Activated naive CD4-positive, alpha-beta T cell treated with anti-CD3 and anti-CD28 coated beads, Interleukin-2, amount 50 U/mL, for 24 hours (primary cell): Measurements from ENCODE around the gene GIPC2.
"Not testable (repeated sequence)": the region's sequence is repeated elsewhere in the genome, so short reads cannot be mapped to it uniquely, and the experiment has no call there.

Experiments
- H3K27ac Mint-ChIP-seq: one replicate; pipeline ENCODE4 v1.8.0; 2021; ENCODE audit warnings: mild to moderate bottlenecking, mixed read lengths
- H3K27me3 Mint-ChIP-seq: one replicate; pipeline ENCODE4 v1.8.0; 2021; ENCODE audit warnings: mixed read lengths
- H3K36me3 Mint-ChIP-seq: one replicate; pipeline ENCODE4 v1.8.0; 2021; ENCODE audit warnings: mixed read lengths
- H3K4me1 Mint-ChIP-seq: one replicate; pipeline ENCODE4 v1.8.0; 2021; ENCODE audit warnings: mixed read lengths
- H3K4me3 Mint-ChIP-seq: one replicate; pipeline ENCODE4 v1.8.0; 2021; ENCODE audit warnings: mild to moderate bottlenecking, mixed read lengths
- H3K9me3 Mint-ChIP-seq: one replicate; pipeline ENCODE4 v1.8.0; 2021; ENCODE audit warnings: mixed read lengths

The GIPC2 gene, protein sequence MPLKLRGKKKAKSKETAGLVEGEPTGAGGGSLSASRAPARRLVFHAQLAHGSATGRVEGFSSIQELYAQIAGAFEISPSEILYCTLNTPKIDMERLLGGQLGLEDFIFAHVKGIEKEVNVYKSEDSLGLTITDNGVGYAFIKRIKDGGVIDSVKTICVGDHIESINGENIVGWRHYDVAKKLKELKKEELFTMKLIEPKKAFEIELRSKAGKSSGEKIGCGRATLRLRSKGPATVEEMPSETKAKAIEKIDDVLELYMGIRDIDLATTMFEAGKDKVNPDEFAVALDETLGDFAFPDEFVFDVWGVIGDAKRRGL

GRCh38 chr1:78045926-78046778 lies at the start of gene GIPC2:
TSS of gene GIPC2 (plus strand) at chr1:78045966. CDS start at chr1:78046095, 129 bp downstream.
- Mint-ChIP-seq H3K27ac (no peak within 1 kb of the TSS), H3K27me3 (peaks cover 35% of the 10 kb centered on the region), H3K9me3 (no peaks in the 10 kb centered on the region), H3K4me3 (peak within 1 kb of the TSS; percentile 74), H3K4me1 (peaks cover 23% of the 10 kb centered on the region), H3K36me3 (no peaks in the 10 kb centered on the region)

GRCh38 chr1:77996734-77997133 lies 49.0 kb upstream of the GIPC2 start:
- peaks cover 5% of the 10 kb centered on the region for H3K36me3 Mint-ChIP-seq
- no peak overlapping the region for H3K4me3 Mint-ChIP-seq
- H3K27ac Mint-ChIP-seq: no peak overlapping the region
- no peaks in the 10 kb centered on the region for H3K27me3 Mint-ChIP-seq
- no peaks in the 10 kb centered on the region for H3K9me3 Mint-ChIP-seq
- peaks cover 12% of the 10 kb centered on the region for H3K4me1 Mint-ChIP-seq

GRCh38 chr1:78000536-78000935 lies 45.2 kb upstream of the GIPC2 start:
- H3K4me3 Mint-ChIP-seq, H3K9me3 Mint-ChIP-seq, H3K36me3 Mint-ChIP-seq, H3K27me3 Mint-ChIP-seq: not testable (repeated sequence)
- peak overlapping the region; percentile 23 for H3K27ac Mint-ChIP-seq
- H3K4me1 Mint-ChIP-seq: peaks cover 28% of the 10 kb centered on the region

- Mint-ChIP-seq H3K4me1 (peaks cover 48% of the 10 kb centered on the region), H3K36me3 (no peaks in the 10 kb centered on the region), H3K9me3 (no peaks in the 10 kb centered on the region), H3K27me3 (no peaks in the 10 kb centered on the region), H3K4me3 (peak overlapping the region; percentile 59), H3K27ac (peak overlapping the region; percentile 53)
Observed at GRCh38 chr1:78003070-78003746, 42.6 kb upstream of the GIPC2 start.

GRCh38 chr1:78003882-78004718 lies 41.7 kb upstream of the GIPC2 start:
- Mint-ChIP-seq H3K4me1 (peaks cover 53% of the 10 kb centered on the region), H3K9me3 (no peaks in the 10 kb centered on the region), H3K27ac (peak overlapping the region; percentile 100), H3K27me3 (no peaks in the 10 kb centered on the region), H3K36me3 (no peaks in the 10 kb centered on the region), H3K4me3 (peak overlapping the region; percentile 94)

GRCh38 chr1:78004719-78005447 lies 40.9 kb upstream of the GIPC2 start, which contains the start of gene DNAJB4:
TSS of gene DNAJB4 (plus strand) at chr1:78004939. CDS start at chr1:78005111, 172 bp downstream.
- Mint-ChIP-seq H3K27ac (peak within 1 kb of the TSS; percentile 100), H3K36me3 (no peaks in the 10 kb centered on the region), H3K9me3 (no peaks in the 10 kb centered on the region), H3K4me3 (peak within 1 kb of the TSS; percentile 94), H3K27me3 (no peaks in the 10 kb centered on the region), H3K4me1 (peaks cover 52% of the 10 kb centered on the region)

DNA sequence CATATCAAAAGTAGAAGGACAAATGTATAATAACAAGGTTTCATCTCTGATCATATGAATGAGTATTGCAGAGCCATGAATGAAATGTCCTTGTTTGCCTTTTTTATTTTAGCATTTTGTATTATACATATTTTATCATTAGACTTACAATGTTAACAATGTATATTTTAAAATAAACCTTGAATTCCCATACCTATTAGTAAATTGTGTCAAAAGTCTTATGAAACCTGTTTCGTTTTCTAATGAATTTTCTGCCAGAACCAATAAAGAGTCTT lies 40.4 kb upstream of the GIPC2 start:
- Mint-ChIP-seq H3K27me3 (no peaks in the 10 kb centered on the region), H3K27ac (peak overlapping the region; percentile 100), H3K4me3 (peak overlapping the region; percentile 94), H3K9me3 (no peaks in the 10 kb centered on the region), H3K36me3 (no peaks in the 10 kb centered on the region), H3K4me1 (peaks cover 53% of the 10 kb centered on the region)

- Mint-ChIP-seq H3K4me3 (peak overlapping the region; percentile 94), H3K27ac (no peak overlapping the region), H3K4me1 (peaks cover 56% of the 10 kb centered on the region)
Observed at GRCh38 chr1:78005755-78006154, 40.0 kb upstream of the GIPC2 start.

GRCh38 chr1:78006521-78006920 lies 39.2 kb upstream of the GIPC2 start:
- Mint-ChIP-seq H3K9me3 (no peaks in the 10 kb centered on the region), H3K27me3 (no peaks in the 10 kb centered on the region), H3K27ac (no peak overlapping the region), H3K4me3 (peak overlapping the region; percentile 94), H3K36me3 (no peaks in the 10 kb centered on the region), H3K4me1 (peaks cover 60% of the 10 kb centered on the region)

More at GRCh38 chr1:78005755-78006154, 40.0 kb upstream of the GIPC2 start:
- no peaks in the 10 kb centered on the region for H3K27me3 Mint-ChIP-seq
- no peaks in the 10 kb centered on the region for H3K9me3 Mint-ChIP-seq
- no peaks in the 10 kb centered on the region for H3K36me3 Mint-ChIP-seq

GRCh38 chr1:78007677-78008341 lies 38.0 kb upstream of the GIPC2 start:
- no peak overlapping the region for H3K27ac Mint-ChIP-seq
- peaks cover 53% of the 10 kb centered on the region for H3K4me1 Mint-ChIP-seq
- H3K4me3 Mint-ChIP-seq: peak overlapping the region; percentile 44
- no peaks in the 10 kb centered on the region for H3K36me3 Mint-ChIP-seq
- no peaks in the 10 kb centered on the region for H3K27me3 Mint-ChIP-seq
- H3K9me3 Mint-ChIP-seq: no peaks in the 10 kb centered on the region

GRCh38 chr1:78009276-78009675 lies 36.5 kb upstream of the GIPC2 start:
- H3K9me3 Mint-ChIP-seq: no peaks in the 10 kb centered on the region
- no peak overlapping the region for H3K27ac Mint-ChIP-seq
- H3K27me3 Mint-ChIP-seq: no peaks in the 10 kb centered on the region
- H3K36me3 Mint-ChIP-seq: peaks cover 6% of the 10 kb centered on the region
- H3K4me1 Mint-ChIP-seq: peaks cover 49% of the 10 kb centered on the region
- peak overlapping the region; percentile 15 for H3K4me3 Mint-ChIP-seq

GRCh38 chr1:78009836-78010235 lies 35.9 kb upstream of the GIPC2 start:
- peaks cover 49% of the 10 kb centered on the region for H3K4me1 Mint-ChIP-seq
- no peaks in the 10 kb centered on the region for H3K27me3 Mint-ChIP-seq
- no peak overlapping the region for H3K27ac Mint-ChIP-seq
- H3K36me3 Mint-ChIP-seq: peaks cover 9% of the 10 kb centered on the region
- H3K9me3 Mint-ChIP-seq: no peaks in the 10 kb centered on the region
- no peak overlapping the region for H3K4me3 Mint-ChIP-seq

GRCh38 chr1:78011050-78011449 lies 34.7 kb upstream of the GIPC2 start:
- no peak overlapping the region for H3K4me3 Mint-ChIP-seq
- no peaks in the 10 kb centered on the region for H3K9me3 Mint-ChIP-seq
- H3K27ac Mint-ChIP-seq: no peak overlapping the region
- peaks cover 13% of the 10 kb centered on the region for H3K36me3 Mint-ChIP-seq
- H3K27me3 Mint-ChIP-seq: no peaks in the 10 kb centered on the region
- H3K4me1 Mint-ChIP-seq: peaks cover 52% of the 10 kb centered on the region

- H3K36me3 Mint-ChIP-seq: peaks cover 22% of the 10 kb centered on the region
- H3K27me3 Mint-ChIP-seq: no peaks in the 10 kb centered on the region
- H3K27ac Mint-ChIP-seq: no peak overlapping the region
- H3K4me3 Mint-ChIP-seq: no peak overlapping the region
- H3K4me1 Mint-ChIP-seq: peaks cover 21% of the 10 kb centered on the region
- no peaks in the 10 kb centered on the region for H3K9me3 Mint-ChIP-seq
Observed at GRCh38 chr1:78015148-78015547, 30.6 kb upstream of the GIPC2 start.
